Hematopoietic multipotent progenitor cell treated with erythropoietin and hydrocortisone succinate and interleukin-3 and kit ligand, for 6 days (in vitro differentiated cells): Measurements from ENCODE around the gene PEAR1.

Experiments used
- DNase-seq: peaks from one replicate; pipeline ENCODE4 v3.0.0-alpha.2; 2015

Gene PEAR1

DNA sequence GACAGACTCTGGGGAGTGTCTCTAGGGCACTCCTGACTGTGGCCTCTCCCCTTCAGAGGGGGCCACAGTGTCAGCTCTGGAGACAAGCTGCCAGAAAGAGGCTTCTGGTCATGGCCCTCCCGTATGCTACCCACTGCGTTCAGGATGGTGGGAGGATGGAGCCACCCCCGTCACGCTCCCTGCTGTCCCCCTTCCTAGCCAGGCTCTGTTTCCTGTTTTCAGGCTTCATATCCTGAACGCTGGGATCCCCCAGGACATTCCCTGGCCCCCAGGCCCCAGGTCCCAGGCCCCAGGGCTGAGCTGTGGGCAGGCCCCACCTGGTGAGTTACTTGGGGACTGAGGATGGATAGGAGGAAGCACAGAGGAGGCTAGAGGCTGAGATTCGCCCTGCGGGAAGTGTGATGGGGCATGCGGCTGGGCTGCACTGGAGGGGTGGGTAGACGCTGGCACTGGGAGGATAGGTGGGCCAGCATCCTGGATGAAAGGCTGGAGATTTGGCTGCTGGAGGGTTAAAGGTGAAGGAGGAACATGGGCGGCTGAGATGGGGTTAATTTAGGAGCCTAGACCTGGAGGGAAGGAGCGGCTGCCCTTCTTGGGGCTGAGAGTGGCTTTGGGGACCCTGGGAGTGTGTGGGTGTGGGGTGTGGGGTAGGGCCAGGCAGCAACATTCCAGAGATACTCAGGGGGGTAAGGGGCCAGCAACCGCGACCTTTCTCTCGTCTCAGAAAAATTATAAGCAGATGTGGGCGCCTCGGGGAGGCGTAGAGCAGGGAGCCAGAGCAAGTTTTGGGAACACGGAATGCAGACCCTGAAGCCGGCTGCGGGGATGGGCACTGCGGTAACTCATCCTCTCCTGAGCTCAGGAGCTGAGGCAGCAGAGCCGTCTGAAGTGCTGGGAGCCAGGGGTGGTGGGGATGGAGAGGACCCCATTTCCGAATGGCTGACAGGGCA, 8.7 kb downstream of the PEAR1 start:
- no peak for DNase-seq

DNA sequence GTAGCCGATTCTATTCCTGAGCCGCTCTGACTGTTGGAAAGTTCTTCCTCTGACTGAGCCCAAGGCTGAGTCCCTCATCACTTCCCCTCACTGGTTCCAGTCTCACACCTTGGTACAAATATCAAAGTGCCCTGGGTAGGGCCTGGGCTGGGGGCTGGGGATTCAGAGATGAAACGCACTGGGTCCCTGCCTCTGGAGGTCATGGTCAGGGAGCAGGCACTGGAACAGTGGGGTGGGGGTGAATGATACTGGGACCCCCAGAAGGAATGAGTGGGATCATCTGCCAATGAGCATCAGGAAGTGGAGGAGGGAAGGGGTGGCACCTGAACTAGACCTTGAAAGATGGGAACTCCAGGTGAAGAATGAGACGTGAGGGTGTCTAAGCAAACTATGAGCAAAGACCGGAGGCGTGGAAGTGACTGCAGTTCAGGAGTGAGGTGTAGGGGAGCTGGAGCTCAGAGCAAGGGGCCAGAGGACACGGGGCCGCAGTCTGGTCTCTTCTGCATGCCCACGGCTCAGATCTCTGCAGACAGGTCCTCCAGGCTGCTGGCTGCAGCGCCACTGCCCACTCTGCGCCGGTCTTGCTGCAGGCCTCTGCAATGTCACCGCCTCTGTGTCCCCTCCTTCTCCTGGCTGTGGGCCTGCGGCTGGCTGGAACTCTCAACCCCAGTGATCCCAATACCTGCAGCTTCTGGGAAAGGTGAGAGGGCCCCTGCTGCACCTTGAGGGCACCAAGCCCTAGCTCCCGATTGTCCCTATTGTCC, 10.0 kb downstream of the PEAR1 start:
- no peak for DNase-seq

DNA sequence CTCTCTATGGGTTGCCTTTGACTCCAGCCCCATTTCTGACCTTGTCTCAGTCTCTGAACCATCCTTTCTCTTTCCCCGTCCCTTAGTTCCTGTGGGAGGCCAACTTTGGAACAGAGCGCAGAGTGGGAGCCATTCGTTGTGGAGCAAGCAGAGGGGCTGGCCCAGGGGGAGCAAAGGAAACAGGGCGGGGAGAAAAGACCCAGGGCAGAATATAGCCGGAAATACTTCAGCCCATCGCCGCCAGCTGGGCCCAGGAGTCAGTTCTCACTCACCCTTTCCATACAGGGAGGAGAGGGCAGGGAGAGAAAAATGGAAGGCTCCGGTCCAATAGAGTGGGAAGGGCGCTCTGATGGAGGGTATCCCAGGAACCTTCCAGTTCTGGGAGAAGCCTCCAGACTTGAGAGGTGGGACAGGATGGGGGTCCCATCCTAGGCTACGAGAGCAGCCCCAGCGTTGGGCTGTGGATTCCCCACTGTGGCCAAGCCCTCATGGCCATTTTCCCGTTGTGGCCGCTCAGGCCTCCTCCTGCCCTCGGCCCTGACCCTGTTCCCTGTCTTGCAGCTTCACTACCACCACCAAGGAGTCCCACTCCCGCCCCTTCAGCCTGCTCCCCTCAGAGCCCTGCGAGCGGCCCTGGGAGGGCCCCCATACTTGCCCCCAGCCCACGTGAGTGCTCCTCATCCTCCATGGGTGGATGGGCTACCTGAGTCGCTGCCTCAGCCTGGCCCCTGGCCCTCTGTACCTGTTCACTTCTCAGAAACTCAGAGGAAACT, 10.9 kb downstream of the PEAR1 start:
- no peak for DNase-seq

DNA sequence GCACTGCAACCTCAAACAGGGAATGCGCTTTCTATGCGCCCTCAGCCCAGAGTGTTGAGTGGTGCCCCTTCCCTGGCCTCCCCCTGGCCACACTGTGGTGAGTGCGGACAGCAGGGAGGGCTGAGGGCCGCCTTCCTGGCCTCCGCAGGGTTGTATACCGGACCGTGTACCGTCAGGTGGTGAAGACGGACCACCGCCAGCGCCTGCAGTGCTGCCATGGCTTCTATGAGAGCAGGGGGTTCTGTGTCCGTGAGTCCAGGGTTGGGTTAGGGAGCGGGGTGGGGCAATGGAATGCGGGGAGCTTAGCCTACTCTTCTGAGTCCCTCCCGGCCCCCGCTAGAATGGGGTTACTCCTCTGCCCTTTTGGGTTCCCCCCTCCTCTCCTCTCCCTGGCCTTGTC, 11.7 kb downstream of the PEAR1 start:
- no peak for DNase-seq

DNA sequence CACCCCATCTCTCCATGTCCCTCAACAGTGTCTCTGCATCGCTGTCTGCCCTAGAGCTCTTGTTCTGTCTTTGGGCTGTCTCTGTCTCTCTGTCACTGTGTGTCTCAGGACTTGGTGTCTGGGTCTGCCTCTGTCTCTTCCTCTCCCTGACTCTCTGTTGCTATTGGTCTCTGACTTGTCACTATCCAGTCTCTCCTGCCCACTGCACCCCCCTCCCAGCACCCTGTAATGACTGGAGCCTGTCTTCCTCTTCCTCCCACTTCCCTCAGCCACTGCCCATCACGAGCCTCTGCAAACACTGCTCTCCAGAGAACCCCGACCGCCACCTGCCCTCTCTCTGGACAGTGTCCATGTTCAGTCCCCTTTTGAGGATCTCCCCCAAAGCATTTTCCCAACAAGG, 12.1 kb downstream of the PEAR1 start:
- no peak for DNase-seq

DNA sequence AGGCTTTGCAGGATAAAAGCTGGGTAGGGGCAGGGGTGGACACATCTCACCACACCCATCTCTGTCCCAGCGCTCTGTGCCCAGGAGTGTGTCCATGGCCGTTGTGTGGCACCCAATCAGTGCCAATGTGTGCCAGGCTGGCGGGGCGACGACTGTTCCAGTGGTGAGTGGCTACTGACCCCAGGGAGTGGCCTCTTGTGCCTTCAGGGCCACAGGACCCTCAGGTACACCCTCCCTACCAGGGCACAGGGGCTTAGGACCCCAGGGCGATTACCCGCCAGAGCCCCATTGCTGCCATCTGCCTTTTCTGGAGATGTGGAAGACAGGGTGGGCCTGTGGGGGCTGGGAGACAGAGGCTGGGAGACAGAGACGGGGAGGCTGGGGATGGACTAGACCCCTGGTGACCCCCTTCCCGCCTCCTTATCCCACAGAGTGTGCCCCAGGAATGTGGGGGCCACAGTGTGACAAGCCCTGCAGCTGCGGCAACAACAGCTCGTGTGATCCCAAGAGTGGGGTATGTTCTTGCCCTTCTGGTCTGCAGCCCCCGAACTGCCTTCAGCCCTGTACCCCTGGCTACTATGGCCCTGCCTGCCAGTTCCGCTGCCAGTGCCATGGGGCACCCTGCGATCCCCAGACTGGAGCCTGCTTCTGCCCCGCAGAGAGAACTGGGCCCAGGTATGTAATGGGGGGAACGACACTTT, 12.8 kb downstream of the PEAR1 start:
- DNase-seq, result no peak

DNA sequence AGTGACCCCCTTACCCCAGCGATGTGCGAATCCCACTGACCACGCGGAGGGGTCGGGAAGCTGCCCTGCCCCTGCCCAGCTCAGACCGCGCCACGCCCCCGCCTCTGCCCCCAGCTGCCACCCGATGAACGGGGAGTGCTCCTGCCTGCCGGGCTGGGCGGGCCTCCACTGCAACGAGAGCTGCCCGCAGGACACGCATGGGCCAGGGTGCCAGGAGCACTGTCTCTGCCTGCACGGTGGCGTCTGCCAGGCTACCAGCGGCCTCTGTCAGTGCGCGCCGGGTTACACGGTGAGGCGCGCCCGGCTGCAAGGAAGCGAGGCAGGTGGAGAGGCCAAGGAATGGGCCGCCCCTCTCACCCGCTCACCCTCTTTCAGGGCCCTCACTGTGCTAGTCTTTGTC, 15.0 kb downstream of the PEAR1 start:
- no peak for DNase-seq

DNA sequence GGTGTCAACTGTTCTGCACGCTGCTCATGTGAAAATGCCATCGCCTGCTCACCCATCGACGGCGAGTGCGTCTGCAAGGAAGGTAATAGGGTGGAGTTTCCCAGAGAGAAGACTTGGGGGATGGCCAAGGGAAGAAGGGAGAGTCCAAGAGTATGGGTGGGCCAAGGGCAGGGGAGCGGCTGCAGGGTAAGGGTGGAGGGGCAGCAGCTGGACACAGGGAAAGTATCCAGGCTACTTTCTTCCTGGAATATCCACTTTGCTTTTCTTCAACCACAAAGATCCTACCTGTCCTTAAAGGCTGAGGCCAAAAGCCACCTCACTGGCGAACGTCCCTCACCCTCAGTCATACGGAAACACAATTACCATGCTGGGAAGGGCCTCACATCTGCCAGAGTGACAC, 15.4 kb downstream of the PEAR1 start:
- no peak for DNase-seq

DNA sequence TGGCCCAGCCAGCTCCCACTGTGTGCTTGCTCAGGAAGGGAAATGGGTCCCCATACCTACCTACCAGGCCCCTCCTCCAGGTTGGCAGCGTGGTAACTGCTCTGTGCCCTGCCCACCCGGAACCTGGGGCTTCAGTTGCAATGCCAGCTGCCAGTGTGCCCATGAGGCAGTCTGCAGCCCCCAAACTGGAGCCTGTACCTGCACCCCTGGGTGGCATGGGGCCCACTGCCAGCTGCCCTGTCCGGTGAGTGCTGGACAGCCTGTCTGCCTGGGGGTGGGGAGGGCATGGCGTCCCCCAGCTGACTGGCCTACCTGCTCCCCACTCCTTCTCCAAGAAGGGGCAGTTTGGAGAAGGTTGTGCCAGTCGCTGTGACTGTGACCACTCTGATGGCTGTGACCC, 16.2 kb downstream of the PEAR1 start:
- no peak for DNase-seq

DNA sequence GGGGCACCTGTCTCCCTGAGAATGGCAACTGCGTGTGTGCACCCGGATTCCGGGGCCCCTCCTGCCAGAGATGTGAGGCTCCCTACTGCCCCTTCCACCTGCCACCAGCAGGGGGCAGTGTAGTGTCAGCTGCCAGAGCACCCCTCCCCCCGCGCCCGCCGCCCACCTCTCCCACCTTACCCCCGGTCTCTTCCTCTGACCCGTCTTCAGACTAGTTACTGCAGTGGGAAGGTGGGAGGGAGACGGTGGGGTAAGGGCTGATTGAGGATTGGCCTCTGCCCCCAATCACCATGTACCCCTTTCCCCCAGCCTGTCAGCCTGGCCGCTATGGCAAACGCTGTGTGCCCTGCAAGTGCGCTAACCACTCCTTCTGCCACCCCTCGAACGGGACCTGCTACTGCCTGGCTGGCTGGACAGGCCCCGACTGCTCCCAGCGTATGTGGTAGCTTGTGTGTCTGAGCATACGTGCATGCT, 16.8 kb downstream of the PEAR1 start:
- peak; percentile 68 for DNase-seq

DNA sequence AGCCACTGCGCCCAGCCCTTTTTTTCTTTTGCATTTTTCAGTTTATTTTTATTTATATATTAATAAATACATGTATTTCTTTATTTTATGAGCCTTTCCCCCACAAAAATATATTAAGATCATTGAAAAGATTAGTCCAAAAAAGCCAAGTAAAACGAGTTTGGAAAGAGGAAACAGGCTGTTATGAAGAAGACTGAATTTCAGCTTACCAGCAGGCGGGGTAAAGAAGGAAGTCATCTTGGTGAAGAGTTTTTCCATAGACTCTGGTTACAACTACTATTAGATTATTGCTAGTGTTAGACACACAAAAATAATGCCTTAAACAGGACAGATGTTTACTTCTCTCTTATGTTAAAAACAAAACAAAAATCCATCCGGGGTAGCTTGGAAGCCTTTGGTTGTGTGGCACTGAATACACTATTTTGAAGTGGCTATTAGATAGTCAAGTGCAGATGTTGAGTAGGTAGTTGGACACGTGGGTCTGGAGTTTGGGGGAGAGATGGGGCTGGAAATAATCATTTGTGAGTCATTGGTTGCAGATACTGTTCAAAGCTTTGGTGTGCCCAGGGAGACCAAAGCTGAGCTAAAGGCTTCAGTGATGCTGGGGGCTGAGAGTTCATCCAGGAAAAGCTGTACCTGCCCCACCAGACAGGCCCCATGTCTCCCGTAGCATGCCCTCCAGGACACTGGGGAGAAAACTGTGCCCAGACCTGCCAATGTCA, 18.2 kb downstream of the PEAR1 start:
- peak; percentile 44 for DNase-seq

DNA sequence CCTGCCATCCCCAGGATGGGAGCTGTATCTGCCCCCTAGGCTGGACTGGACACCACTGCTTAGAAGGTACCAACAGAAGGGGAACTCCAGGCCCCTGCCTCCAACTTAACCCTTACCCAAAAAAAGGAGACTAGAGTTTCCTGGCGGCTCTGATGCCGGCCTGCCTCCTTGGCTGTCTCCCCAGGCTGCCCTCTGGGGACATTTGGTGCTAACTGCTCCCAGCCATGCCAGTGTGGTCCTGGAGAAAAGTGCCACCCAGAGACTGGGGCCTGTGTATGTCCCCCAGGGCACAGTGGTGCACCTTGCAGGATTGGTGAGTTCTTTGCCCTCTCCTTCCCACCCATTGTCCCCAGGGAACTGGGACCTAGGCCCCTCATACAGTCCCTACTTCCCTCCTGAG, 18.8 kb downstream of the PEAR1 start:
- no peak for DNase-seq

DNA sequence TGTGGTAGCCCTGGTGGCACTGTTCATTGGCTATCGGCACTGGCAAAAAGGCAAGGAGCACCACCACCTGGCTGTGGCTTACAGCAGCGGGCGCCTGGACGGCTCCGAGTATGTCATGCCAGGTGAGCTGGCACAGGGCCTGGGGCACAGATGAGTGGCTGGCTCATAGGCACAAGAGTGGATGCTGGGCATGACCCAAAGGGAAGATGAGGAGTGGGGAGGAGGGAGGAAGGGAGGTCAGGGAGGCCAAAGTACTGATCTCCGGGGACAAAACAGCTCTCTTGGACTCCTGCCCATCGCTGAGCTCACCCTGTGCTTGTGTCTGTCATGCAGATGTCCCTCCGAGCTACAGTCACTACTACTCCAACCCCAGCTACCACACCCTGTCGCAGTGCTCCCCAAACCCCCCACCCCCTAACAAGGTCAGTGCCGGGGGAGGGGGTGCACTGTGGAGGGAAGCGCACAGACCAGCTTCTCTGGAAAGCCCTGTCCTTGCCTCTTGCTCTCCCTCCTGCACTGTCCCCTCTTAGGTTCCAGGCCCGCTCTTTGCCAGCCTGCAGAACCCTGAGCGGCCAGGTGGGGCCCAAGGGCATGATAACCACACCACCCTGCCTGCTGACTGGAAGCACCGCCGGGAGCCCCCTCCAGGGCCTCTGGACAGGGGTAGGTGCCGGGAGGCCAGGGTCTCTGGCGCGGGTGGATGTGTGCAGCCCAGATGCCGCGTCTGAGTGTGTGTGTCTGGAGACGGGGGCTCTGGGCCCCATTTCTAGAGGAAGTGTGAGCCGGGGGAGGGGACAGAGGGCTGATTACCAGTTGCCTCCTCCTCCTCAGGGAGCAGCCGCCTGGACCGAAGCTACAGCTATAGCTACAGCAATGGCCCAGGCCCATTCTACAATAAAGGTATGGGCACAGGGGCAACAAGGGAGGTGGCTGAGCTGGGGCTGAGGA, 19.6 kb downstream of the PEAR1 start:
- DNase-seq, result peak; percentile 52

DNA sequence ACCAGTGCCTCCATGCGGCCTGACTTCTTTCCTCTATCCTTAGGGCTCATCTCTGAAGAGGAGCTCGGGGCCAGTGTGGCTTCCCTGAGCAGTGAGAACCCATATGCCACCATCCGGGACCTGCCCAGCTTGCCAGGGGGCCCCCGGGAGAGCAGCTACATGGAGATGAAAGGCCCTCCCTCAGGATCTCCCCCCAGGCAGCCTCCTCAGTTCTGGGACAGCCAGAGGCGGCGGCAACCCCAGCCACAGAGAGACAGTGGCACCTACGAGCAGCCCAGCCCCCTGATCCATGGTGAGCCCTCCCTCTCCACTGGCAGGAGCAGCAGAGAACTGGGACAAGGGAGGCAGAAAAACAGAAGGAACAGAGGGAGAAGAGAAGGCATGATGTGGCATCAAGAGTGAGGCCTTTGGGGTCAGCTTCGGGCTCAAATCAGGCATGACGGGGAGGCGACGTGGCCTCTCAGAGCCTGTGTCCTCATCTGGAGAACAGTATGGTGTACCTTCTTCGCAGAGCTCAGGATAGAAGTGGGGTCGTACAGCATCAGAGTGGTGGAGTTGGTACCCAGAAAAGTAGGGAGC, 20.4 kb downstream of the PEAR1 start:
- no peak for DNase-seq

DNA sequence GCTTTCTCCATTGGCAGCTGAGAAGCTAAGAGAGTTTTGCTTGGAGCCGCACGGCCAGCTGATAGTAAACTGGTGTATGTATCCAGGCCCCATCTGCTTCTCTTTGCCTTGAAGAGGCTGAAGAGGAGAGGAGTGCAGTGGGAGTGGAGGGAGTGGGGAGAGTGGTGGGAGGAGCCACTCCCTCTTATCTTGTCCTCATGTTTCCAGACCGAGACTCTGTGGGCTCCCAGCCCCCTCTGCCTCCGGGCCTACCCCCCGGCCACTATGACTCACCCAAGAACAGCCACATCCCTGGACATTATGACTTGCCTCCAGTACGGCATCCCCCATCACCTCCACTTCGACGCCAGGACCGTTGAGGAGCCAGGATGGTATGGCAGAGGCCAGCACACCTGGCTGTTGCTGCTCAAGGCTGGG, 20.9 kb downstream of the PEAR1 start:
- DNase-seq, result peak; percentile 79

DNA sequence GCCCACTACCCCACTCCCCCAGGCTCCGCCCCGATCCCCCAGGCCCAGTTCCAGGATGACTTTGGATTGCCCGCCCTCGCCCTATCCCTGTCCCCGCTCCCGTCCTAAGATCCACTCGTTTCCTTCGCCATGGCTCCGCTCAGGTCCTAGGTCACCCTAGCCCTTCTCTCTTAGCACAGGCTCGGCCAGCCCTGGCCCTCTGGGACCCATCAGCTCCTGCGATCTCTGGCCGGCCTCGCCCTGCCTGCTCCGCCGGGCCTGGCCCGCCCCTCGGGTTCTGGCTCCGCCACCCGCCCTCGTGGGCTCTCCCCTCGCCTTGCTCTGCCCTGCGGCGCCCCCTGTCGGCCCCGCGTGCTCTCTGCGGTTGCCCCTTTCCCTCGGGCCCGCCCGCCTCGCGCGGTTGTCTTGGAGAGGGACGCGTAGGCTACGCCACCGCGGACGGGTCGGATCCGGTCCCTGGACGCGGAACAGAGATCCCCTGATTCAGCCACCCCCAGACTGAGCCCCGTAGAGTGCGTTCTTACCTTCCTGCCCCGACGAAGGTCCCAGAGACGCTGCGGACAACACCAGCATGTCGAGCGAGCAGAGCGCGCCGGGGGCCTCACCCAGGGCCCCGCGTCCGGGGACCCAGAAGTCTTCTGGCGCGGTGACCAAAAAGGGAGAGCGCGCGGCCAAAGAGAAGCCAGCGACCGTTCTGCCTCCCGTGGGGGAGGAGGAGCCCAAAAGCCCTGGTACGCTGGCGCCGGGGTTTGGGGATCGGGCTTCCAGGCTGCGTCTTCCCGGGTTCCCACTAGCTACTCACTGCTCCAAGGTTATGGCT, 26.9 kb downstream of the PEAR1 start, which contains the start of gene LRRC71:
Gene LRRC71 (plus strand): TSS at position 400 of the 820 bp plus-strand sequence. CDS start 172 bp downstream, at position 572.
- peak; percentile 93 for DNase-seq

DNA sequence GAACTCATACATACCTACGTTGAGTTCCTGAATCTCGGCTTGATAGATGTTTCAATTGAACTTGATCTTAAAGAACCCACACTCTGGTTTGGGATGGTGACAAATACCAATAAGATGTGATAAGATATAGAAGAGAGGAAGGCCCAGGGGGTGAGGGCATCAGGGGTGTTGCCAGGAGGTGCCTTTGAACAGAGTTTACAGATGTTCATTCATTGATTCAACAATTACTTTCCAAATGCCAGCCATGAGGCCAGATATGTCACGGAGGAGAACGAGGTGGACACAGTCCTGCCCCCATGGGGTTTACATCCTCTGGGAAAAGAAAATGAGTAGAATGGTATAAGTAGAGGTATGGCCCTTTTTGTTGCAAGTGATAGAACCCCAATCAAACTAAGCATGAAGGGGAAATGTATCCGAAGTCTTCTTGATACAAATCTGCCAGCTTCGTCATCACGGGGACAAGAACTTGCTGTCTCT, 27.6 kb downstream of the PEAR1 start:
- DNase-seq, result no peak

DNA sequence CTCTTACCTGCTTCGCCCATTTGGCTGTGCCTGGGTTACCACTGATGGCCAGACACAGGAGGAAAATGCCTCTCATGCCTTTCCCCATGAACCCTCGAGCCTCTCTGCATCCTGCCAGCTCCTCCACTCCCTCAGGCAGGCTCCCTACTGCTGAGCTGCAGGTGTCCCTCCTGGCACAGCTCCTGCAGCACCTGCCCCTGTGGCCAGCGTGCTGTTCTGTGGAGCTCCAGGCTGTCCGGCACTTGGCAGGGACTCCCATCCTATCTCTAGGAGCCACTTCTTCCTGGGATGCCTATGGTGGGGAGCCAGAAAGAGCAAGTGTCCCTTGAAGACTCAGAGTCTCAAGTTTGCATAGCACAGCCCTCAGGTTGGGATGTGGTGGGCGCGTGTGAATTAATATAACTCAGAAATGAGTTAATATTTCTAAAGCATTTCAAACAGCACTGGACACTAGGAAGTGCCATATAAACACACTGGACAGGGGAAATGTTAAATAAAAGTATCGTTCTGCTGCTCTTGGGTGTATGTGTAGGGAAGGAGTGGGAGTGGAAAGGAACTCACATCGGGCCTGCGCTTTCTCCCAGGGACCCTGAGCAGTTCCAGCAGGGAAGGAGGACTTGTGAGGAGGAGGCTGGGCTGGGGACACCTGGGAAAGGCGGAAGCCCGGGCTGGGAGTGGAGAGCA, 29.6 kb downstream of the PEAR1 start:
- DNase-seq, result no peak
